GM12878 (cell line): Measurements from ENCODE around the gene EDEM3. TPM values are rescaled to one million over a fixed set of nuclear protein-coding genes. Genes with fewer than 3 reads are reported as not detected.

Experiments
- CBX5 ChIP-seq: sonication (generic); IDR thresholded peaks from 2 replicates; pipeline ENCODE4 v1.6.1; 2016; ENCODE audit warnings: low read depth, moderate library complexity, mild to moderate bottlenecking, inconsistent platforms
- CREM ChIP-seq: IDR thresholded peaks from 2 replicates; pipeline ENCODE4 v1.6.1; 2014; ENCODE audit warnings: antibody characterized with exemption, low read depth
- EP300 ChIP-seq, 2 experiments: fragments of 150-350 bp in 1 of 2; IDR thresholded peaks; 2 replicates each; pipeline ENCODE4 v1.6.1; 2011 to 2012; ENCODE audit warnings: low read depth in 2 of 2, low read length in 2 of 2, borderline replicate concordance in 1 of 2, improper control_type of control experiment in 1 of 2, inconsistent platforms in 1 of 2; ENCODE audit not compliant: control insufficient read depth in 1 of 2
- IRF4 ChIP-seq: IDR thresholded peaks from 2 replicates; pipeline ENCODE4 v1.6.1; 2011; ENCODE audit warnings: low read depth, low read length
- JUNB ChIP-seq: IDR thresholded peaks from 2 replicates; pipeline ENCODE4 v1.6.1; 2016; ENCODE audit warnings: antibody characterized with exemption, mild to moderate bottlenecking
- KAT2A ChIP-seq: conservative IDR thresholded peaks from 2 replicates; pipeline ENCODE4 v1.6.1; 2011; ENCODE audit warnings: low read depth, low read length; ENCODE audit not compliant: control insufficient read depth
- NFXL1 ChIP-seq: fragments of 450-650 bp; IDR thresholded peaks from 2 replicates; pipeline ENCODE4 v1.6.1; 2017; ENCODE audit warnings: antibody characterized with exemption, mild to moderate bottlenecking, borderline replicate concordance
- POU2F2 ChIP-seq: IDR thresholded peaks from 3 replicates; pipeline ENCODE4 v1.6.1; 2011; ENCODE audit warnings: low read depth, mild to moderate bottlenecking, low read length, borderline replicate concordance
- SREBF2 ChIP-seq: IDR thresholded peaks from 2 replicates; pipeline ENCODE4 v1.6.1; 2012; ENCODE audit warnings: mild to moderate bottlenecking, low read length
- STAT1 ChIP-seq: fragments of 450-650 bp; conservative IDR thresholded peaks from 2 replicates; pipeline ENCODE4 v1.6.1; 2014; ENCODE audit warnings: antibody characterized with exemption, mild to moderate bottlenecking
- TAF1 ChIP-seq: IDR thresholded peaks from 2 replicates; pipeline ENCODE4 v1.6.1; 2011; ENCODE audit warnings: mild to moderate bottlenecking, low read depth, low read length, borderline replicate concordance
- TCF3 ChIP-seq: IDR thresholded peaks from 2 replicates; pipeline ENCODE4 v1.6.1; 2012; ENCODE audit warnings: low read depth, mild to moderate bottlenecking, low read length, borderline replicate concordance; ENCODE audit not compliant: insufficient read depth
- ZBTB33 ChIP-seq: fragments of 450-650 bp; IDR thresholded peaks from 2 replicates; pipeline ENCODE4 v1.6.1; 2017; ENCODE audit warnings: mild to moderate bottlenecking
- ZNF217 ChIP-seq: fragments of 450-650 bp; IDR thresholded peaks from 2 replicates; pipeline ENCODE4 v1.6.1; 2017; ENCODE audit warnings: antibody characterized with exemption, mild to moderate bottlenecking
- polyA plus RNA-seq, 11 experiments: library from polyadenylated mRNA; depleted of rRNA in 4 of 11; unstranded in 6 of 11; stranded (reverse) in 5 of 11; fragments of >200 nt; fragmentation: Nextera tagmentation in 4 of 11; fragmentation: Illumina TruSeq in 1 of 11; extraction: Ambion mirVana in 4 of 11; extraction: Trizol in 1 of 11; gene quantifications; 1 replicate in 1 of 11; 2 replicates in 10 of 11; pipeline versions ENCODE4 v1.2.1 to v1.2.3, GENCODE V29; 2011 to 2016; ENCODE audit warnings: inconsistent platforms in 2 of 11, missing spikeins in 2 of 11, low read depth in 1 of 11
- total RNA-seq, 4 experiments: library from RNA; depleted of rRNA in 3 of 4; stranded (reverse); fragments of >200 nt in 3 of 4; fragmentation: Illumina TruSeq in 1 of 4; extraction: Trizol in 1 of 4; gene quantifications; 2 replicates each; pipeline versions ENCODE4 v1.2.1 to v1.2.3, GENCODE V29; 2013 to 2021
- TF ChIP-seq, protein P1 (sequence below): fragments of 450-650 bp; IDR thresholded peaks from 2 replicates; pipeline ENCODE4 v1.6.1; 2017; ENCODE audit warnings: antibody characterized with exemption, mild to moderate bottlenecking, moderate library complexity
- TF ChIP-seq, protein P2 (sequence below): IDR thresholded peaks from 2 replicates; pipeline ENCODE4 v1.6.1; 2011; ENCODE audit warnings: low read depth, mild to moderate bottlenecking, low read length, moderate library complexity, borderline replicate concordance; ENCODE audit errors: extremely low read depth
- TF ChIP-seq, protein P3 (sequence below): IDR thresholded peaks from 2 replicates; pipeline ENCODE4 v1.6.1; 2012; ENCODE audit warnings: mild to moderate bottlenecking, low read depth, low read length
- TF ChIP-seq, protein P4 (sequence below): fragments of 450-650 bp; IDR thresholded peaks from 2 replicates; pipeline ENCODE4 v1.6.1; 2017; ENCODE audit warnings: low read depth, mild to moderate bottlenecking, moderate library complexity

EDEM3 gene
- total and polyA plus RNA-seq, 10 of the 15 experiments (the other 5 are each of a cell fraction or from before 2014, with no cell fraction given): 6.4 to 19.3 (median 14.3) TPM

- TF ChIP-seq POU2F2 (no peak), SREBF2 (no peak), CREM (0 out of 2 replicates have a peak, but pooled peaks have one; percentile 19), STAT1 (no peak), EP300 (IDR thresholded peaks at IDR 0.05; ENCODE audit: borderline replicate concordance in 1 of 2, control insufficient read depth in 1 of 2, low read depth in 2 of 2, low read length in 2 of 2) (peak in 1 of 2 experiments; percentile 59; a peak in 1 of 4 replicates), ZBTB33 (no peak), KAT2A (no peak), TCF3 (no peak), ZNF217 (peak; percentile 61; the same call in 1 of the 2 replicates), JUNB (peak; percentile 35; the same call in 1 of the 2 replicates), CBX5 (0 out of 2 replicates have a peak, but pooled peaks have one; percentile 42), IRF4 (no peak), TAF1 (no peak), NFXL1 (no peak)
- TF ChIP-seq, protein P1, sequence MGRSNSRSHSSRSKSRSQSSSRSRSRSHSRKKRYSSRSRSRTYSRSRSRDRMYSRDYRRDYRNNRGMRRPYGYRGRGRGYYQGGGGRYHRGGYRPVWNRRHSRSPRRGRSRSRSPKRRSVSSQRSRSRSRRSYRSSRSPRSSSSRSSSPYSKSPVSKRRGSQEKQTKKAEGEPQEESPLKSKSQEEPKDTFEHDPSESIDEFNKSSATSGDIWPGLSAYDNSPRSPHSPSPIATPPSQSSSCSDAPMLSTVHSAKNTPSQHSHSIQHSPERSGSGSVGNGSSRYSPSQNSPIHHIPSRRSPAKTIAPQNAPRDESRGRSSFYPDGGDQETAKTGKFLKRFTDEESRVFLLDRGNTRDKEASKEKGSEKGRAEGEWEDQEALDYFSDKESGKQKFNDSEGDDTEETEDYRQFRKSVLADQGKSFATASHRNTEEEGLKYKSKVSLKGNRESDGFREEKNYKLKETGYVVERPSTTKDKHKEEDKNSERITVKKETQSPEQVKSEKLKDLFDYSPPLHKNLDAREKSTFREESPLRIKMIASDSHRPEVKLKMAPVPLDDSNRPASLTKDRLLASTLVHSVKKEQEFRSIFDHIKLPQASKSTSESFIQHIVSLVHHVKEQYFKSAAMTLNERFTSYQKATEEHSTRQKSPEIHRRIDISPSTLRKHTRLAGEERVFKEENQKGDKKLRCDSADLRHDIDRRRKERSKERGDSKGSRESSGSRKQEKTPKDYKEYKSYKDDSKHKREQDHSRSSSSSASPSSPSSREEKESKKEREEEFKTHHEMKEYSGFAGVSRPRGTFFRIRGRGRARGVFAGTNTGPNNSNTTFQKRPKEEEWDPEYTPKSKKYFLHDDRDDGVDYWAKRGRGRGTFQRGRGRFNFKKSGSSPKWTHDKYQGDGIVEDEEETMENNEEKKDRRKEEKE: no peak
- TF ChIP-seq, protein P2, sequence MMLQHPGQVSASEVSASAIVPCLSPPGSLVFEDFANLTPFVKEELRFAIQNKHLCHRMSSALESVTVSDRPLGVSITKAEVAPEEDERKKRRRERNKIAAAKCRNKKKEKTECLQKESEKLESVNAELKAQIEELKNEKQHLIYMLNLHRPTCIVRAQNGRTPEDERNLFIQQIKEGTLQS: no peak
- TF ChIP-seq, protein P3, sequence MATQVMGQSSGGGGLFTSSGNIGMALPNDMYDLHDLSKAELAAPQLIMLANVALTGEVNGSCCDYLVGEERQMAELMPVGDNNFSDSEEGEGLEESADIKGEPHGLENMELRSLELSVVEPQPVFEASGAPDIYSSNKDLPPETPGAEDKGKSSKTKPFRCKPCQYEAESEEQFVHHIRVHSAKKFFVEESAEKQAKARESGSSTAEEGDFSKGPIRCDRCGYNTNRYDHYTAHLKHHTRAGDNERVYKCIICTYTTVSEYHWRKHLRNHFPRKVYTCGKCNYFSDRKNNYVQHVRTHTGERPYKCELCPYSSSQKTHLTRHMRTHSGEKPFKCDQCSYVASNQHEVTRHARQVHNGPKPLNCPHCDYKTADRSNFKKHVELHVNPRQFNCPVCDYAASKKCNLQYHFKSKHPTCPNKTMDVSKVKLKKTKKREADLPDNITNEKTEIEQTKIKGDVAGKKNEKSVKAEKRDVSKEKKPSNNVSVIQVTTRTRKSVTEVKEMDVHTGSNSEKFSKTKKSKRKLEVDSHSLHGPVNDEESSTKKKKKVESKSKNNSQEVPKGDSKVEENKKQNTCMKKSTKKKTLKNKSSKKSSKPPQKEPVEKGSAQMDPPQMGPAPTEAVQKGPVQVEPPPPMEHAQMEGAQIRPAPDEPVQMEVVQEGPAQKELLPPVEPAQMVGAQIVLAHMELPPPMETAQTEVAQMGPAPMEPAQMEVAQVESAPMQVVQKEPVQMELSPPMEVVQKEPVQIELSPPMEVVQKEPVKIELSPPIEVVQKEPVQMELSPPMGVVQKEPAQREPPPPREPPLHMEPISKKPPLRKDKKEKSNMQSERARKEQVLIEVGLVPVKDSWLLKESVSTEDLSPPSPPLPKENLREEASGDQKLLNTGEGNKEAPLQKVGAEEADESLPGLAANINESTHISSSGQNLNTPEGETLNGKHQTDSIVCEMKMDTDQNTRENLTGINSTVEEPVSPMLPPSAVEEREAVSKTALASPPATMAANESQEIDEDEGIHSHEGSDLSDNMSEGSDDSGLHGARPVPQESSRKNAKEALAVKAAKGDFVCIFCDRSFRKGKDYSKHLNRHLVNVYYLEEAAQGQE: no peak
- TF ChIP-seq, protein P4, sequence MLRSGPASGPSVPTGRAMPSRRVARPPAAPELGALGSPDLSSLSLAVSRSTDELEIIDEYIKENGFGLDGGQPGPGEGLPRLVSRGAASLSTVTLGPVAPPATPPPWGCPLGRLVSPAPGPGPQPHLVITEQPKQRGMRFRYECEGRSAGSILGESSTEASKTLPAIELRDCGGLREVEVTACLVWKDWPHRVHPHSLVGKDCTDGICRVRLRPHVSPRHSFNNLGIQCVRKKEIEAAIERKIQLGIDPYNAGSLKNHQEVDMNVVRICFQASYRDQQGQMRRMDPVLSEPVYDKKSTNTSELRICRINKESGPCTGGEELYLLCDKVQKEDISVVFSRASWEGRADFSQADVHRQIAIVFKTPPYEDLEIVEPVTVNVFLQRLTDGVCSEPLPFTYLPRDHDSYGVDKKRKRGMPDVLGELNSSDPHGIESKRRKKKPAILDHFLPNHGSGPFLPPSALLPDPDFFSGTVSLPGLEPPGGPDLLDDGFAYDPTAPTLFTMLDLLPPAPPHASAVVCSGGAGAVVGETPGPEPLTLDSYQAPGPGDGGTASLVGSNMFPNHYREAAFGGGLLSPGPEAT: peak; percentile 45; the same call in 1 of the 2 replicates
Measured at GRCh38 chr1:184747089-184747955, 7.3 kb downstream of the EDEM3 start (continued).
